Measurements from ENCODE around the gene CCDC83. TPM values are rescaled to one million over a fixed set of nuclear protein-coding genes. Genes with fewer than 3 reads are reported as not detected.

CCDC83 gene
- total RNA-seq, 1 experiment from 2014 or later, result not detected

DNA sequence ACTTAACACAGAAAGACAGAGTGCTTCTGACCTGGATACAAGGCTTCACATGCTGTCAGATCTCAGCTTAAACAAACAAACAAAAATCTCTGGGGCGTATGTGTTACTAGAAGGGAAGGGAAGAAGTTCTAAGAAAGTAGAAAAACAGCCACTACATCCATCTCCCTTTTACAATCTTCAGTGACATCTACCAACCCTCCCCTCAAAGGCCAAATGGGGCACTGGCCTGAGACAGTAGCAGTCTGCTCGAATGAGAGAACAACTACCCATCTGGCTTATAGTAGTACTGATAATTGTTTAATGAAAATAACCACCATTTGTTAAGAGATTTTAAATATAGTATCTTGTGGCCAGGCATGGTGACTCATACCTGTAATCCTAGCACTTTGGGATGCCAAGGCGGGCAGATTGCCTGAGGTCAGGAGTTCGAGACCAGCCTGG, 29.4 kb downstream of the CCDC83 start:
- TF ChIP-seq CTCF (conservative IDR thresholded peaks at IDR 0.05), result no peak
- no peak for TF ChIP-seq EZH2 (IDR thresholded peaks at IDR 0.05; ENCODE audit: low read depth)
- POLR2A ChIA-PET (ENCODE audit: unreplicated experiment), result no interaction called here
- DNase-seq, result peak in 1 of 2 experiments; percentile 50
- H3K4me2 ChIP-seq, result no peak overlapping the region
- no peaks in the 10 kb centered on the region for H3K27me3 ChIP-seq (ENCODE audit: insufficient read depth, low read depth)
- intact Hi-C loops (cut with micrococcal nuclease; ENCODE audit: unreplicated experiment), result no loop called here
- no peak overlapping the region for H3K4me3 ChIP-seq
- H3K9me2 ChIP-seq (ENCODE audit: insufficient read depth), result no peaks in the 10 kb centered on the region
- no peaks in the 10 kb centered on the region for H3K79me2 ChIP-seq (ENCODE audit: low read depth)
- no peak overlapping the region for H2AFZ ChIP-seq
- H4K20me1 ChIP-seq (ENCODE audit: insufficient read depth), result no peaks in the 10 kb centered on the region
- H3K4me1 ChIP-seq (replicated peaks; ENCODE audit: insufficient read depth), result peaks cover 20% of the 10 kb centered on the region
- no peak overlapping the region for H3K27ac ChIP-seq
- peaks cover 12% of the 10 kb centered on the region; the same call in 1 of the 2 replicates for H3F3A ChIP-seq (ENCODE audit: insufficient read depth, low read depth)
- CTCF ChIA-PET, result no interaction called here
- no peaks in the 10 kb centered on the region for H3K9me3 ChIP-seq (ENCODE audit: insufficient read depth, low read depth)
- no peaks in the 10 kb centered on the region for H3K36me3 ChIP-seq (ENCODE audit: low read depth)
- BruUV-seq (replicated peaks), result no TSS peak

GRCh38 chr11:85886089-85887056, 31.2 kb downstream of the CCDC83 start:
- no peak for DNase-seq
- Histone ChIP-seq H3K9me2 (ENCODE audit: insufficient read depth) (no peaks in the 10 kb centered on the region), H3K27ac (no peak overlapping the region), H3K4me2 (no peak overlapping the region), H4K20me1 (ENCODE audit: insufficient read depth) (no peaks in the 10 kb centered on the region), H3K9me3 (ENCODE audit: insufficient read depth, low read depth) (no peaks in the 10 kb centered on the region), H3K79me2 (ENCODE audit: low read depth) (no peaks in the 10 kb centered on the region), H3F3A (ENCODE audit: insufficient read depth, low read depth) (peaks cover 22% of the 10 kb centered on the region; the same call in 1 of the 2 replicates), H3K36me3 (ENCODE audit: low read depth) (no peaks in the 10 kb centered on the region), H3K27me3 (ENCODE audit: insufficient read depth, low read depth) (no peaks in the 10 kb centered on the region), H3K4me3 (no peak overlapping the region), H2AFZ (no peak overlapping the region), H3K4me1 (replicated peaks; ENCODE audit: insufficient read depth) (peaks cover 36% of the 10 kb centered on the region)
- POLR2A ChIA-PET (ENCODE audit: unreplicated experiment), result no interaction called here
- TF ChIP-seq CTCF (conservative IDR thresholded peaks at IDR 0.05) (no peak), EZH2 (IDR thresholded peaks at IDR 0.05; ENCODE audit: low read depth) (no peak)
- CTCF ChIA-PET, result no interaction called here
- no TSS peak for BruUV-seq (replicated peaks)
- intact Hi-C loops (cut with micrococcal nuclease; ENCODE audit: unreplicated experiment), result no loop called here

DNA sequence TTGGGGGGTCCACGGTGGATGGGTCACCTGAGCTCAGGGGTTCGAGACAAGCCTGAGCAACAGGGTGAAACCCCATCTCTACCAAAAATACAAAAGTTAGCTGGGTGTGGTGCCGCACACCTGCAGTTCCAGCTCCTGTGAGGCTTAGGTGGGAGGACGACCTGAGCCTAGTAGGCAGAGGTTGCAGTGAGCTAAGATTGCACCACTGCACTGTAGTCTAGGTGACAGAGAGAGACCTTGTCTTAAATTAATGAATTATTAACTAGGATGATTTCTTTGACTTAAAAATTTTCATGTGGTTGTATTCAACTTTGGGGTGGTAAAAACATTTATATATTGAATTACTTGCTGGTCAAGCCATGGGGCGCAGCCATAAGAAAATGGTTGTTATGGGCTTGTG, 33.9 kb downstream of the CCDC83 start:
- Histone ChIP-seq H2AFZ (no peak overlapping the region), H3K9me2 (ENCODE audit: insufficient read depth) (no peaks in the 10 kb centered on the region), H3K4me2 (peak overlapping the region; percentile 61), H3K36me3 (ENCODE audit: low read depth) (no peaks in the 10 kb centered on the region), H3K79me2 (ENCODE audit: low read depth) (no peaks in the 10 kb centered on the region), H4K20me1 (ENCODE audit: insufficient read depth) (no peaks in the 10 kb centered on the region), H3F3A (ENCODE audit: insufficient read depth, low read depth) (peaks cover 22% of the 10 kb centered on the region; the same call in 1 of the 2 replicates), H3K27me3 (ENCODE audit: insufficient read depth, low read depth) (no peaks in the 10 kb centered on the region), H3K4me3 (no peak overlapping the region), H3K4me1 (replicated peaks; ENCODE audit: insufficient read depth) (peaks cover 41% of the 10 kb centered on the region), H3K27ac (peak overlapping the region; percentile 58; the same call in 1 of the 2 replicates), H3K9me3 (ENCODE audit: insufficient read depth, low read depth) (no peaks in the 10 kb centered on the region)
- BruUV-seq (replicated peaks), result no TSS peak
- POLR2A ChIA-PET (ENCODE audit: unreplicated experiment), result no interaction called here
- intact Hi-C loops (cut with micrococcal nuclease; ENCODE audit: unreplicated experiment), result no loop called here
- no peak for TF ChIP-seq CTCF (conservative IDR thresholded peaks at IDR 0.05)
- TF ChIP-seq EZH2 (IDR thresholded peaks at IDR 0.05; ENCODE audit: low read depth), result no peak
- no peak for DNase-seq
- CTCF ChIA-PET, result no interaction called here

Data from PC-9 (cell line).